Measurements from ENCODE around the gene PRRT2.

- TF ChIP-seq, protein P1, sequence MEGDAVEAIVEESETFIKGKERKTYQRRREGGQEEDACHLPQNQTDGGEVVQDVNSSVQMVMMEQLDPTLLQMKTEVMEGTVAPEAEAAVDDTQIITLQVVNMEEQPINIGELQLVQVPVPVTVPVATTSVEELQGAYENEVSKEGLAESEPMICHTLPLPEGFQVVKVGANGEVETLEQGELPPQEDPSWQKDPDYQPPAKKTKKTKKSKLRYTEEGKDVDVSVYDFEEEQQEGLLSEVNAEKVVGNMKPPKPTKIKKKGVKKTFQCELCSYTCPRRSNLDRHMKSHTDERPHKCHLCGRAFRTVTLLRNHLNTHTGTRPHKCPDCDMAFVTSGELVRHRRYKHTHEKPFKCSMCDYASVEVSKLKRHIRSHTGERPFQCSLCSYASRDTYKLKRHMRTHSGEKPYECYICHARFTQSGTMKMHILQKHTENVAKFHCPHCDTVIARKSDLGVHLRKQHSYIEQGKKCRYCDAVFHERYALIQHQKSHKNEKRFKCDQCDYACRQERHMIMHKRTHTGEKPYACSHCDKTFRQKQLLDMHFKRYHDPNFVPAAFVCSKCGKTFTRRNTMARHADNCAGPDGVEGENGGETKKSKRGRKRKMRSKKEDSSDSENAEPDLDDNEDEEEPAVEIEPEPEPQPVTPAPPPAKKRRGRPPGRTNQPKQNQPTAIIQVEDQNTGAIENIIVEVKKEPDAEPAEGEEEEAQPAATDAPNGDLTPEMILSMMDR (IDR thresholded peaks at IDR 0.05): no peak
- no peak for TF ChIP-seq ZC3H11A (IDR thresholded peaks at IDR 0.05)
- no peak for TF ChIP-seq JUNB (IDR thresholded peaks at IDR 0.05)
- peak; percentile 94 for TF ChIP-seq PBX3 (IDR thresholded peaks at IDR 0.05)
- peak; percentile 57 for TF ChIP-seq POLR2A (IDR thresholded peaks at IDR 0.05; ENCODE audit: low read length)
- TF ChIP-seq CHD4 (IDR thresholded peaks at IDR 0.05; ENCODE audit: borderline replicate concordance): no peak
- TF ChIP-seq CBX8 (IDR thresholded peaks at IDR 0.05): no peak
- no peak for TF ChIP-seq NR3C1 (IDR thresholded peaks at IDR 0.05)
- TF ChIP-seq, protein P2, sequence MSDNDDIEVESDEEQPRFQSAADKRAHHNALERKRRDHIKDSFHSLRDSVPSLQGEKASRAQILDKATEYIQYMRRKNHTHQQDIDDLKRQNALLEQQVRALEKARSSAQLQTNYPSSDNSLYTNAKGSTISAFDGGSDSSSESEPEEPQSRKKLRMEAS (IDR thresholded peaks at IDR 0.05): peak; percentile 98
- no peak for TF ChIP-seq CEBPB (IDR thresholded peaks at IDR 0.05)
These were observed 6.5 kb upstream of the PRRT2 start for GRCh38 chr16:29805232-29806098.
